PC-3 (cell line): ENCODE data around the gene GNB3.

Experiments
- CTCF ChIP-seq: fragments of 300-600 bp; sonication (generic); conservative IDR thresholded peaks from 2 replicates; pipeline ENCODE4 v1.5.1; 2017; ENCODE audit warnings: antibody characterized with exemption, low read depth, mild to moderate bottlenecking, low read length
- EZH2 ChIP-seq: fragments of 300-600 bp; sonication (generic); IDR thresholded peaks from one replicate; pipeline ENCODE4 v1.6.1; 2017; ENCODE audit warnings: antibody characterized with exemption, mild to moderate bottlenecking, low read length; ENCODE audit not compliant: unreplicated experiment
- EZH2phosphoT487 ChIP-seq: fragments of 300-600 bp; sonication (generic); IDR thresholded peaks from 2 replicates; pipeline ENCODE4 v1.6.1; 2018; ENCODE audit warnings: mild to moderate bottlenecking, antibody characterized with exemption, low read length, borderline replicate concordance

GRCh38 chr12:6823182-6824084 is 17.3 kb upstream of the GNB3 start:
- TF ChIP-seq CTCF (no peak), EZH2phosphoT487 (no peak), EZH2 (no peak)
